Left lung (tissue), 10 donors: ENCODE data around the gene OPCML. TPM values are rescaled to one million over a fixed set of nuclear protein-coding genes. Genes with fewer than 3 reads are reported as not detected.

Experiments
- ATAC-seq: fragments of 200-7000 bp; cut with Tn5 transposase; one replicate; pipeline ENCODE4 v1.9.1; 2020; ENCODE audit warnings: moderate library complexity
- DNase-seq, 4 donors: peaks; one replicate each; pipeline ENCODE4 v3.0.0-alpha.2; 2013 to 2020
- H3K27ac ChIP-seq, 2 donors: fragments of 200-600 bp; sonication (generic) in 1 of 2; one replicate each; pipeline versions ENCODE4 v1.5.0 to v1.8.0; 2020 to 2021
- H3K27me3 ChIP-seq, 2 donors: fragments of 200-600 bp; sonication (generic) in 1 of 2; one replicate each; pipeline versions ENCODE4 v1.5.0 to v1.8.0; 2020 to 2021
- H3K36me3 ChIP-seq, 2 donors: fragments of 200-600 bp; sonication (generic) in 1 of 2; one replicate each; pipeline versions ENCODE4 v1.5.0 to v1.8.0; 2020 to 2021
- H3K4me1 ChIP-seq, 2 donors: fragments of 200-600 bp; one replicate each; pipeline ENCODE4 v1.8.0; 2021
- H3K4me3 ChIP-seq, 2 donors: fragments of 200-600 bp; sonication (generic) in 1 of 2; one replicate each; pipeline versions ENCODE4 v1.5.0 to v1.8.0; 2020 to 2021; ENCODE audit warnings: mild to moderate bottlenecking in 1 of 2
- H3K9me3 ChIP-seq, 2 donors: fragments of 200-600 bp; sonication (generic) in 1 of 2; one replicate each; pipeline versions ENCODE4 v1.5.0 to v1.8.0; 2020 to 2021
- CTCF ChIP-seq, 2 donors: fragments of 200-600 bp; sonication (generic) in 1 of 2; IDR thresholded peaks; one replicate each; pipeline versions ENCODE4 v1.5.0 to v1.8.0; 2021; ENCODE audit warnings: antibody characterized with exemption in 2 of 2
- intact Hi-C, 2 donors: fragments of 100-400 bp; cut with DNase I; formaldehyde crosslinking; loops; one replicate each; pipeline versions ENCODE4 v1.11.2 to v1.14.2; 2022
- polyA plus RNA-seq, 6 donors: library from polyadenylated mRNA; unstranded; fragments of 120-200 nt; gene quantifications; one replicate each; pipeline ENCODE4 v1.2.1, GENCODE V29; 2013; ENCODE audit not compliant: insufficient read length in 6 of 6
- total RNA-seq, 2 donors: library from RNA; stranded (reverse); fragmentation: NEBNext Ultra II Directional; extraction: Animal tissue kit (Norgen Biotek cat#: 25700); gene quantifications; one replicate each; pipeline ENCODE4 v1.2.1, GENCODE V29; 2021
- donor health status: DM: no; HTN: yes; CAD: no.
- donor health status: DM: no; HTN: no; CAD: no.

The OPCML gene
- total and polyA plus RNA-seq, 8 donors = 0.98 to 5.3 (median 1.9) TPM; not detected in 2

GRCh38 chr11:133541720-133542095 is 9.4 kb upstream of the OPCML start:
- no peak for ATAC-seq
- no peak for DNase-seq
- no peak overlapping the region for H3K27ac ChIP-seq
- no peaks in the 10 kb centered on the region for H3K36me3 ChIP-seq
- no peak overlapping the region for H3K4me3 ChIP-seq
- no peaks in the 10 kb centered on the region for H3K27me3 ChIP-seq
- no peaks in the 10 kb centered on the region for H3K9me3 ChIP-seq
- intact Hi-C loops = no loop called here
- TF ChIP-seq CTCF (IDR thresholded peaks at IDR 0.05) = no peak
- no peaks in the 10 kb centered on the region for H3K4me1 ChIP-seq

GRCh38 chr11:133541021-133541719 is 8.9 kb upstream of the OPCML start:
- Histone ChIP-seq H3K4me1 (no peaks in the 10 kb centered on the region), H3K27me3 (no peaks in the 10 kb centered on the region), H3K36me3 (no peaks in the 10 kb centered on the region), H3K4me3 (no peak overlapping the region), H3K27ac (no peak overlapping the region), H3K9me3 (no peaks in the 10 kb centered on the region)
- DNase-seq = no peak
- TF ChIP-seq CTCF (IDR thresholded peaks at IDR 0.05) = no peak
- intact Hi-C loops = no loop called here
- no peak for ATAC-seq

- no peaks in the 10 kb centered on the region for H3K4me1 ChIP-seq
- no peak for ATAC-seq
- H3K36me3 ChIP-seq = no peaks in the 10 kb centered on the region
- H3K9me3 ChIP-seq = no peaks in the 10 kb centered on the region
- no peak for DNase-seq
- no peak for TF ChIP-seq CTCF (IDR thresholded peaks at IDR 0.05)
- intact Hi-C loops = no loop called here
- no peak overlapping the region for H3K27ac ChIP-seq
- no peak overlapping the region for H3K4me3 ChIP-seq
- H3K27me3 ChIP-seq = peaks cover 4 to 39% of the 10 kb centered on the region in 2 donors
Observed at GRCh38 chr11:133536198-133536597, 3.9 kb upstream of the OPCML start.

GRCh38 chr11:133533205-133533604 is 904 bp upstream of the OPCML start:
- DNase-seq (no peak), ATAC-seq (no peak)
- peaks cover 11 to 65% of the 10 kb centered on the region in 2 donors for H3K27me3 ChIP-seq
- no peak overlapping the region for H3K4me3 ChIP-seq
- H3K9me3 ChIP-seq = no peaks in the 10 kb centered on the region
- no peak overlapping the region for H3K27ac ChIP-seq
- intact Hi-C loops = no loop called here
- H3K36me3 ChIP-seq = no peaks in the 10 kb centered on the region
- H3K4me1 ChIP-seq = no peaks in the 10 kb centered on the region
- TF ChIP-seq CTCF (IDR thresholded peaks at IDR 0.05) = no peak

GRCh38 chr11:133531458-133531857 is 843 bp downstream of the OPCML start:
- no peak overlapping the region for H3K4me3 ChIP-seq
- H3K27ac ChIP-seq = no peak overlapping the region
- intact Hi-C loops = no loop called here
- no peaks in the 10 kb centered on the region for H3K9me3 ChIP-seq
- TF ChIP-seq CTCF (IDR thresholded peaks at IDR 0.05) = no peak
- ATAC-seq = no peak
- peaks cover 11 to 70% of the 10 kb centered on the region in 2 donors for H3K27me3 ChIP-seq
- no peaks in the 10 kb centered on the region for H3K4me1 ChIP-seq
- no peak for DNase-seq
- H3K36me3 ChIP-seq = no peaks in the 10 kb centered on the region
